Activated CD8-positive, alpha-beta T cell treated with anti-CD3 and anti-CD28 coated beads for 36 hours (primary cell): Measurements from ENCODE around the gene ACTL7B. TPM values are rescaled to one million over a fixed set of nuclear protein-coding genes. Genes with fewer than 3 reads are reported as not detected.

Experiments used
- ATAC-seq: fragments of 200-7000 bp; cut with Tn5 transposase; one replicate; pipeline ENCODE4 v1.10.0; 2021; ENCODE audit warnings: mild to moderate bottlenecking, moderate library complexity
- CTCF ChIA-PET: fragments of 350-600 bp; sonication (Branson Sonifier 250); formaldehyde crosslinking; loops from one replicate; lab custom pipeline; 2021; ENCODE audit warnings: antibody characterized with exemption; lab: Charles Lee
- POLR2A ChIA-PET: fragments of 350-600 bp; sonication (Branson Sonifier 250); formaldehyde crosslinking; loops from one replicate; lab custom pipeline; 2021; ENCODE audit warnings: antibody characterized with exemption; lab: Charles Lee
- DNase-seq: peaks from one replicate; pipeline ENCODE4 v3.0.0-alpha.2; 2020
- H3K27ac Mint-ChIP-seq: one replicate; pipeline ENCODE4 v1.8.0; 2021; ENCODE audit warnings: mild to moderate bottlenecking, mixed read lengths
- H3K27me3 Mint-ChIP-seq: one replicate; pipeline ENCODE4 v1.8.0; 2021; ENCODE audit warnings: mixed read lengths
- H3K36me3 Mint-ChIP-seq: one replicate; pipeline ENCODE4 v1.8.0; 2021; ENCODE audit warnings: low read depth, mixed read lengths
- H3K4me1 Mint-ChIP-seq: one replicate; pipeline ENCODE4 v1.8.0; 2021; ENCODE audit warnings: low read depth, mixed read lengths
- H3K4me3 Mint-ChIP-seq: one replicate; pipeline ENCODE4 v1.8.0; 2021; ENCODE audit warnings: mild to moderate bottlenecking, moderate library complexity, mixed read lengths
- H3K9me3 Mint-ChIP-seq: one replicate; pipeline ENCODE4 v1.8.0; 2021; ENCODE audit warnings: mixed read lengths
- intact Hi-C: fragments of 100-400 bp; cut with micrococcal nuclease; formaldehyde crosslinking; loops from one replicate; pipeline ENCODE4 v1.10.0; 2022
- total RNA-seq, 2 experiments: library from RNA; stranded (reverse); gene quantifications; one replicate each; pipeline ENCODE4 v1.2.3, GENCODE V29; 2021
- TF ChIP-seq, protein P1 (sequence below): fragments of 200-600 bp; IDR thresholded peaks from one replicate; pipeline ENCODE4 v1.8.0; 2022; ENCODE audit warnings: antibody characterized with exemption, mild to moderate bottlenecking

The ACTL7B gene
- total RNA-seq, 2 experiments from 2014 or later, result not detected

DNA sequence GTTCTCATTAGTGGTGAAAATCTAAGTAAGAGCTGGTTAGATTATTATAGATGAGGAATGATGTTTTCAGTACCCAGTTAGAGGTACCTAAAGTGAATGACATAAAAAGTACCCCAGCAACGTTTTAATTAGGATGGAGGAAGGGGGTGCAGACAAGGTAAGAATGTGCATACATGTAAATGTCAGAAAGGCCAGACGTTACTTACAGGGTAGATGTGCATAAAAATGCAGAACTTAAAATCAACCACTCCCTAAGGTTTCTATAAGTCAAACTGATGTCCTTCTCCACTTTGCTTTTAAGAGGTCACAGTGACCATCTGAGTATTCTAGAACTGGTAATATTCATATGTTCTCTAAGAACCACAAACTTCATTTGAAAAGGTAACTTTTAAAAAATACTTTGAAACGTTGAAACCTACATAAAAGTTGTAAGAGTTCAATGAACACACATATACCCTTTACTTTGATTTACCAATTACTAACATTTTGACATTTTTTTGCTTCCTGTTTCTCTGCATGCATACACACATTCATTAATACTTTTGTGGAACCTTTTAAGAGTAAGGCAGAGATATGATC, 25.0 kb upstream of the ACTL7B start:
- no peaks in the 10 kb centered on the region for H3K27me3 Mint-ChIP-seq
- peaks cover 8% of the 10 kb centered on the region for H3K4me1 Mint-ChIP-seq
- no peak for DNase-seq
- TF ChIP-seq, protein P1, sequence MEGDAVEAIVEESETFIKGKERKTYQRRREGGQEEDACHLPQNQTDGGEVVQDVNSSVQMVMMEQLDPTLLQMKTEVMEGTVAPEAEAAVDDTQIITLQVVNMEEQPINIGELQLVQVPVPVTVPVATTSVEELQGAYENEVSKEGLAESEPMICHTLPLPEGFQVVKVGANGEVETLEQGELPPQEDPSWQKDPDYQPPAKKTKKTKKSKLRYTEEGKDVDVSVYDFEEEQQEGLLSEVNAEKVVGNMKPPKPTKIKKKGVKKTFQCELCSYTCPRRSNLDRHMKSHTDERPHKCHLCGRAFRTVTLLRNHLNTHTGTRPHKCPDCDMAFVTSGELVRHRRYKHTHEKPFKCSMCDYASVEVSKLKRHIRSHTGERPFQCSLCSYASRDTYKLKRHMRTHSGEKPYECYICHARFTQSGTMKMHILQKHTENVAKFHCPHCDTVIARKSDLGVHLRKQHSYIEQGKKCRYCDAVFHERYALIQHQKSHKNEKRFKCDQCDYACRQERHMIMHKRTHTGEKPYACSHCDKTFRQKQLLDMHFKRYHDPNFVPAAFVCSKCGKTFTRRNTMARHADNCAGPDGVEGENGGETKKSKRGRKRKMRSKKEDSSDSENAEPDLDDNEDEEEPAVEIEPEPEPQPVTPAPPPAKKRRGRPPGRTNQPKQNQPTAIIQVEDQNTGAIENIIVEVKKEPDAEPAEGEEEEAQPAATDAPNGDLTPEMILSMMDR, result no peak
- no peaks in the 10 kb centered on the region for H3K9me3 Mint-ChIP-seq
- POLR2A ChIA-PET, result interaction anchor here (1.0 kb wide), 1 partner anchor 10 kb away, joined by 3 read pairs; no protein-coding TSS in a partner anchor
- H3K36me3 Mint-ChIP-seq, result peaks cover 42% of the 10 kb centered on the region
- no peak overlapping the region for H3K27ac Mint-ChIP-seq
- CTCF ChIA-PET, result no interaction called here
- H3K4me3 Mint-ChIP-seq, result no peak overlapping the region
- ATAC-seq, result no peak
- intact Hi-C loops, result no loop called here

DNA sequence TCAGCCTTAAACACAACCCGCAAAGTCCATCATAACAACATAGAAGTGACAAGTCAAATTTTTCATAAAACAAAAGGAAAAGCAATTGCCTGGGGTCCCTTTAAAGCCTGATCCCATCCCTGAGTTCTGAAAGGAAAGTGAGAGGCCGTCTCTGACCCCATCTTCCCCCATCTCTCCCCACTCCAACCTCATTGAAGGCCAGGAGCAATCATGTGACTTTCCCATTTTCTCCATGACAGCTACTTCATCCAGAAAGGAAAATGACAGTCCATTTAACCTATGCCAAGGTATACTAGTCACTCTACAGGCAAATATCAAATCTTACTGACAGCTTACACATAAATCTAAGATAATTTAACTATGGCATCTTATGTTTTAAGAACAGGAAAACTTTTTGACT, 21.7 kb upstream of the ACTL7B start:
- Mint-ChIP-seq H3K9me3 (no peaks in the 10 kb centered on the region), H3K27me3 (no peaks in the 10 kb centered on the region), H3K4me1 (no peaks in the 10 kb centered on the region), H3K36me3 (peaks cover 55% of the 10 kb centered on the region), H3K27ac (no peak overlapping the region), H3K4me3 (no peak overlapping the region)
- DNase-seq, result no peak
- ChIA-PET CTCF (no interaction called here), POLR2A (interaction anchor here (0.6 kb wide), 2 partner anchors 95 to 242 kb away, joined by 3 read pairs; no protein-coding TSS in a partner anchor)
- TF ChIP-seq, protein P1, result no peak
- intact Hi-C loops, result no loop called here
- no peak for ATAC-seq

DNA sequence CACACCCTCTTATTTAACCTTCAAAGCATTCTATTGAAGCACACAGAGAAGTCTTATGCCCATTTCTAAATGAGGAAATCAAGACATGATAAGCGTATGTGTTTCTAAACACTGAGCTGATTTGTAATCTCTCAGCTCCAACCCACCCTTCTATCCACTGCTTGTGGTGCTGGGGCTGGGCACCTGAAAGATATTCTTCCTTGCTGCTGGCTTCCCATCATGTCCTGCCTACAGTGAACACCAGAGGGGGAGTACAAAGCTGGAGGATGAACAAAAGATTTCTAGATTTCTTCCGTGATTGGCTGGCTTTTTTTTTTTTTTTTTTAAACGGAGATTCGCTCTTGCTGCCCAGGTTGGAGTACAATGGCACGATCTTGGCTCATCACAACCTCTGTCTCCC, 20.6 kb upstream of the ACTL7B start:
- H3K4me3 Mint-ChIP-seq, result no peak overlapping the region
- no peaks in the 10 kb centered on the region for H3K9me3 Mint-ChIP-seq
- ATAC-seq, result no peak
- DNase-seq, result no peak
- POLR2A ChIA-PET, result interaction anchor here (1.1 kb wide), 1 partner anchor 9 kb away, joined by 3 read pairs; no protein-coding TSS in a partner anchor
- peaks cover 56% of the 10 kb centered on the region for H3K36me3 Mint-ChIP-seq
- H3K27me3 Mint-ChIP-seq, result no peaks in the 10 kb centered on the region
- intact Hi-C loops, result no loop called here
- TF ChIP-seq, protein P1, result no peak
- H3K4me1 Mint-ChIP-seq, result no peaks in the 10 kb centered on the region
- CTCF ChIA-PET, result no interaction called here
- no peak overlapping the region for H3K27ac Mint-ChIP-seq

DNA sequence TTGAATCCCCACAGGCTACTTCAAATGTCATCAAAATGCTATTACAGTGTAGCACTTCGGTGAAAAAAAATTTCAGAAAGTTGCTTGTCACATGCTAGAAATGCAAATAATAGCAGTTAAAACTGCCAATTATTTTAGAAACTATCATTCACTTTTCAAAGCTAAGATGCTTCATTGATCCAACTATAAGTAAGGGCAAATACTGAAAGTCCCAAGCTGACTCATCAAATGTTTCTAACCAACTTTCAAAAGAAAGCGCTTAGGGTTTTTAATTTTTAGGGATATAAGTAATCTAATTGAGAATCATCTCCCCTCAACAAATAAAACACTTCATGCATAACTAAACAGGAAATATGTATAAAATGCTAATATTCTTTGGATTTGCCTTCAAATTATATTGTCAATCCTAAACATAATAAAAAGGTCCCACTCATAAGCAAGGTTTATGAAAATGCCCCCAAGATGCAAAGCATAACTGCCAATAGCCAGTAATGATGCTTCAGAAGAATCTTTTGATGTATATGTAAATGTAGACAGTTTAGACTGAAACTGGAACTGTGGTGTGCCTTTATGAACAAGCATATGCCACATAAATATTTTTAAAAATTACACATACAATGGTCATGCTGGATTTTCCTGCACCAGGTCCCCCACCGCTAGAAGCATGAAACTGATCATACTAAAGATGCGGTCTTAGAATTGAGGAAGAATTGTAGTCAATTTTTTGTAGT, 18.4 kb upstream of the ACTL7B start:
- intact Hi-C loops, result no loop called here

More for the DNA sequence above, 18.4 kb upstream of the ACTL7B start:
- Mint-ChIP-seq H3K27me3 (no peaks in the 10 kb centered on the region), H3K4me3 (no peak overlapping the region), H3K27ac (no peak overlapping the region), H3K9me3 (no peaks in the 10 kb centered on the region), H3K4me1 (no peaks in the 10 kb centered on the region), H3K36me3 (peaks cover 61% of the 10 kb centered on the region)
- TF ChIP-seq, protein P1, result no peak
- ATAC-seq (no peak), DNase-seq (no peak)
- POLR2A ChIA-PET, result no interaction called here
- CTCF ChIA-PET, result interaction anchor here (0.6 kb wide), 1 partner anchor 368 kb away, joined by 3 read pairs; no protein-coding TSS in a partner anchor
